Fibroblast of lung (primary cell): ENCODE measurements around the gene OR7A5. TPM values are rescaled to one million over a fixed set of nuclear protein-coding genes. Genes with fewer than 3 reads are reported as not detected.
A peak's percentile ranks its signal among the peaks of the same experiment; 100 is the strongest.

Source experiments
- DNase-seq, 2 donors: peaks; one replicate each; pipeline versions ENCODE4 v3.0.0 to v3.0.0-alpha.2; 2010; ENCODE audit warnings: low read depth in 2 of 2
- H2AFZ ChIP-seq: 2 replicates; pipeline ENCODE4 v1.5.1; 2012; ENCODE audit warnings: low read length, control low read depth, inconsistent platforms
- H3K27ac ChIP-seq: 2 replicates; pipeline ENCODE4 v1.5.1; 2011; ENCODE audit warnings: low read length, control low read depth; ENCODE audit not compliant: insufficient read depth
- H3K27me3 ChIP-seq: 2 replicates; pipeline ENCODE4 v1.5.1; 2011; ENCODE audit warnings: mild to moderate bottlenecking, low read length; ENCODE audit not compliant: control insufficient read depth, insufficient read depth
- H3K36me3 ChIP-seq: 2 replicates; pipeline ENCODE4 v1.5.1; 2011; ENCODE audit warnings: low read length; ENCODE audit not compliant: control insufficient read depth, insufficient read depth
- H3K4me1 ChIP-seq: 2 replicates; pipeline ENCODE4 v1.5.1; 2011; ENCODE audit warnings: low read length; ENCODE audit not compliant: control insufficient read depth, insufficient read depth; ENCODE audit errors: extremely low read depth
- H3K4me2 ChIP-seq: 2 replicates; pipeline ENCODE4 v1.5.1; 2011; ENCODE audit warnings: low read length, control low read depth; ENCODE audit not compliant: insufficient read depth; ENCODE audit errors: extremely low read depth
- H3K4me3 ChIP-seq, 4 experiments: fragments of 200-600 bp in 1 of 4; sonication (generic) in 1 of 4; replicated peaks in 1 of 4; 2 replicates each; pipeline ENCODE4 v1.5.1; 2011 to 2016; ENCODE audit warnings: low read length in 4 of 4, low read depth in 3 of 4, mild to moderate bottlenecking in 3 of 4, control low read depth in 2 of 4, inconsistent platforms in 1 of 4, mixed read lengths in 1 of 4; ENCODE audit not compliant: insufficient read depth in 1 of 4; ENCODE audit errors: control extremely low read depth in 1 of 4
- H3K79me2 ChIP-seq: 2 replicates; pipeline ENCODE4 v1.5.1; 2012; ENCODE audit warnings: mild to moderate bottlenecking, low read length, inconsistent platforms; ENCODE audit not compliant: control insufficient read depth, insufficient read depth
- H3K9ac ChIP-seq: 2 replicates; pipeline ENCODE4 v1.5.1; 2011; ENCODE audit warnings: mild to moderate bottlenecking, low read length, control low read depth; ENCODE audit not compliant: insufficient read depth
- H3K9me3 ChIP-seq: 2 replicates; pipeline ENCODE4 v1.5.1; 2012; ENCODE audit warnings: low read depth, low read length; ENCODE audit not compliant: control insufficient read depth, insufficient read depth
- H4K20me1 ChIP-seq: 2 replicates; pipeline ENCODE4 v1.5.1; 2011; ENCODE audit warnings: low read length; ENCODE audit not compliant: control insufficient read depth, insufficient read depth; ENCODE audit errors: extremely low read depth
- CTCF ChIP-seq, 2 donors: IDR thresholded peaks in 1 of 2; conservative IDR thresholded peaks in 1 of 2; 1 replicate in 1 of 2; 2 replicates in 1 of 2; pipeline ENCODE4 v1.5.1; 2011 to 2012; ENCODE audit warnings: low read length in 2 of 2, control low read depth in 1 of 2, inconsistent platforms in 1 of 2, low read depth in 1 of 2, mild to moderate bottlenecking in 1 of 2
- EZH2 ChIP-seq: IDR thresholded peaks from 2 replicates; pipeline ENCODE4 v1.5.1; 2012; ENCODE audit warnings: low read length, control low read depth, mild to moderate bottlenecking; ENCODE audit errors: missing control alignments
- polyA plus RNA-seq, 2 donors: library from polyadenylated mRNA; depleted of rRNA in 1 of 2; stranded (reverse) in 1 of 2; unstranded in 1 of 2; fragments of >200 nt; gene quantifications; 2 replicates each; pipeline ENCODE4 v1.2.1, GENCODE V29; 2011 to 2012; ENCODE audit warnings: missing spikeins in 1 of 2
- total RNA-seq: library from RNA; depleted of rRNA; stranded (reverse); fragments of >200 nt; gene quantifications from 2 replicates; pipeline ENCODE4 v1.2.1, GENCODE V29; 2014

Gene OR7A5
- total and polyA plus RNA-seq, 2 donors (not counting 1 experiment from before 2014, with no cell fraction given): not detected

- Histone ChIP-seq H3K4me3 (no peak overlapping the region), H3K27ac (no peak overlapping the region), H2AFZ (no peak overlapping the region)
These were observed 30.2 kb downstream of the OR7A5 start for GRCh38 chr19:14804765-14805164.

GRCh38 chr19:14798760-14799159 lies 36.2 kb downstream of the OR7A5 start:
- H3K4me3 ChIP-seq: no peak overlapping the region
- no peak overlapping the region for H3K27ac ChIP-seq
- no peaks in the 10 kb centered on the region for H4K20me1 ChIP-seq
- no peak overlapping the region for H3K9ac ChIP-seq
- H2AFZ ChIP-seq: no peak overlapping the region
- no peaks in the 10 kb centered on the region for H3K79me2 ChIP-seq
- H3K36me3 ChIP-seq: no peaks in the 10 kb centered on the region
- H3K9me3 ChIP-seq: no peaks in the 10 kb centered on the region
- no peaks in the 10 kb centered on the region for H3K27me3 ChIP-seq
- TF ChIP-seq EZH2 (no peak), CTCF (conservative IDR thresholded peaks at IDR 0.05 in 1 of 2, IDR thresholded peaks at IDR 0.05 in 1 of 2; ENCODE audit: low read depth in 1 of 2, low read length in 2 of 2) (no peak)
- no peaks in the 10 kb centered on the region for H3K4me1 ChIP-seq
- DNase-seq: no peak
- no peak overlapping the region for H3K4me2 ChIP-seq

More at GRCh38 chr19:14804765-14805164, 30.2 kb downstream of the OR7A5 start:
- no peaks in the 10 kb centered on the region for H3K36me3 ChIP-seq
- TF ChIP-seq CTCF (conservative IDR thresholded peaks at IDR 0.05 in 1 of 2, IDR thresholded peaks at IDR 0.05 in 1 of 2; ENCODE audit: low read depth in 1 of 2, low read length in 2 of 2) (no peak), EZH2 (no peak)
- no peaks in the 10 kb centered on the region for H3K27me3 ChIP-seq
- no peak overlapping the region for H3K4me2 ChIP-seq
- no peaks in the 10 kb centered on the region for H4K20me1 ChIP-seq
- no peaks in the 10 kb centered on the region for H3K79me2 ChIP-seq
- H3K4me1 ChIP-seq: no peaks in the 10 kb centered on the region
- no peak overlapping the region for H3K9ac ChIP-seq
- DNase-seq: peak in 1 of 2 donors; percentile 3
- H3K9me3 ChIP-seq: no peaks in the 10 kb centered on the region

- H3K27ac ChIP-seq: no peak overlapping the region
- no peak for DNase-seq
- H4K20me1 ChIP-seq: no peaks in the 10 kb centered on the region
- no peaks in the 10 kb centered on the region for H3K36me3 ChIP-seq
- no peak overlapping the region for H3K9ac ChIP-seq
- H3K27me3 ChIP-seq: no peaks in the 10 kb centered on the region
- TF ChIP-seq CTCF (conservative IDR thresholded peaks at IDR 0.05 in 1 of 2, IDR thresholded peaks at IDR 0.05 in 1 of 2; ENCODE audit: low read depth in 1 of 2, low read length in 2 of 2): no peak
- TF ChIP-seq EZH2: no peak
- H3K4me1 ChIP-seq: no peaks in the 10 kb centered on the region
- no peaks in the 10 kb centered on the region for H3K79me2 ChIP-seq
- no peak overlapping the region for H3K4me3 ChIP-seq
- H3K4me2 ChIP-seq: no peak overlapping the region
- no peak overlapping the region for H2AFZ ChIP-seq
- H3K9me3 ChIP-seq: no peaks in the 10 kb centered on the region
These were observed 39.0 kb downstream of the OR7A5 start for GRCh38 chr19:14796021-14796420.
